ENCODE data around the gene BANP.

Gene BANP

GRCh38 chr16:87917503-87917902 is 33.7 kb upstream of the BANP start:
- no peak overlapping the region for H3K4me3 ChIP-seq (ENCODE audit: low read depth, low read length)
- TF ChIP-seq, protein P1, sequence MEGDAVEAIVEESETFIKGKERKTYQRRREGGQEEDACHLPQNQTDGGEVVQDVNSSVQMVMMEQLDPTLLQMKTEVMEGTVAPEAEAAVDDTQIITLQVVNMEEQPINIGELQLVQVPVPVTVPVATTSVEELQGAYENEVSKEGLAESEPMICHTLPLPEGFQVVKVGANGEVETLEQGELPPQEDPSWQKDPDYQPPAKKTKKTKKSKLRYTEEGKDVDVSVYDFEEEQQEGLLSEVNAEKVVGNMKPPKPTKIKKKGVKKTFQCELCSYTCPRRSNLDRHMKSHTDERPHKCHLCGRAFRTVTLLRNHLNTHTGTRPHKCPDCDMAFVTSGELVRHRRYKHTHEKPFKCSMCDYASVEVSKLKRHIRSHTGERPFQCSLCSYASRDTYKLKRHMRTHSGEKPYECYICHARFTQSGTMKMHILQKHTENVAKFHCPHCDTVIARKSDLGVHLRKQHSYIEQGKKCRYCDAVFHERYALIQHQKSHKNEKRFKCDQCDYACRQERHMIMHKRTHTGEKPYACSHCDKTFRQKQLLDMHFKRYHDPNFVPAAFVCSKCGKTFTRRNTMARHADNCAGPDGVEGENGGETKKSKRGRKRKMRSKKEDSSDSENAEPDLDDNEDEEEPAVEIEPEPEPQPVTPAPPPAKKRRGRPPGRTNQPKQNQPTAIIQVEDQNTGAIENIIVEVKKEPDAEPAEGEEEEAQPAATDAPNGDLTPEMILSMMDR (IDR thresholded peaks at IDR 0.05; ENCODE audit: low read depth, low read length) = no peak
- in situ Hi-C loops (cut with HindIII; ENCODE audit: low sequenced_read_pairs) = no loop called here
- no peak for DNase-seq (ENCODE audit: low read depth, low spot score)

GRCh38 chr16:87918338-87918737 is 32.9 kb upstream of the BANP start:
- in situ Hi-C loops (cut with HindIII; ENCODE audit: low sequenced_read_pairs) = no loop called here
- TF ChIP-seq, protein P1 (IDR thresholded peaks at IDR 0.05; ENCODE audit: low read depth, low read length) = no peak
- H3K4me3 ChIP-seq (ENCODE audit: low read depth, low read length) = no peak overlapping the region
- no peak for DNase-seq (ENCODE audit: low read depth, low spot score)

DNA sequence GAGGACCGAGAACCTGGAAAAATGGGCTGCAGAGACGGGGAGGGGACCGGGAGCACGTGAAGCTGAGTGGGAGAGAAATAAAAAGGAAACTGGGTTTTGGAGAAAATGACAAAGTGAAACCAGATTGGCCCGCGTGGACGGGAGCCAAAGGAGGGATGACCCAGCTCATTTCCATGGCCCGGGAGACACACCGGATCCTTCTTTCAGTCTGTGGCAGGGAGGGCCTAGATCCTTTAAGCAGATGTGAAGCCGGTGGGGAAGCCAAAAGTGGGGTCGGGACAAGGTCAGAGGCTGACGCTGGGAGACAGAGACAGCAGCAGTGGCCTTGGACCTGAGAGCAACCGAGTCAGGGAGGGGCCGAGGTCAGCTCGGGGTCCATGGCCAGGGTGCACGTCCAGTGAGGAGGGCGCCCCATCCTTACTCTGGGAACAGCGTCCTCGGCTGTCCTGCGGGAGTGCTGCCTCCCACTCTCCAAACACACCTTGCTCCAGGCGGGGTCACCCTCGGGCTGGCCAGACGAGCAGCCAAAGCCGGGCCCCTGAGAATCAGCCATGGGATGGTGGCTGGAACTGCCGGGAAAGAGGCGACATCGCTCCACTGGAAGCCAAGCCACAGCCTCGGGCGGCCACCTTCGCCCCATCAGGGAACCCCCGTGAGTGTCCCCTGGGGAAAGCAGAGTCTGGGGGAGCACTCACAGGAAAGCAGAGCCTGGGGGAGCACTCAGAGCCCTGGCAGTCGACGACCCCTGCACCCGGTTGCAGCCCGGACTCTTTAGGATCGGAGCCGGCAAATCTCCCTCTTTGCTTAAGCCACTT is 32.2 kb upstream of the BANP start:
- in situ Hi-C loops (cut with HindIII; ENCODE audit: low sequenced_read_pairs) = no loop called here
- TF ChIP-seq, protein P1 (IDR thresholded peaks at IDR 0.05; ENCODE audit: low read depth, low read length) = no peak
- H3K4me3 ChIP-seq (ENCODE audit: low read depth, low read length) = no peak overlapping the region
- DNase-seq (ENCODE audit: low read depth, low spot score) = no peak

DNA sequence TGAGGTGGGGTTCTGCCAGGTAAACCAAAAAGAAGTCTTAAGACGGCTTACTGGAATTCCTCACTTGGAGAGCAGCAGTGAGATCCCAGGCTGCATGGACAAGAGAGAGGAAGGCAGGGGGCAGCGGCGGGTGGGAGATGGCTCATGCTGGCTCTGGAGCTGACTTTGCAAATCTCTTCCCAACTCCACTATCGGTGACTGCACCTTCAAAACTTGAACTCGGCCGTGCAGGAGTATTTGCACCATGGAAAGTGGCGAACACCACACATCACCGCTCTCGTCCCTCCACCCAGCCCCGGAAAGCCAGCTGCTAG is 31.6 kb upstream of the BANP start:
- in situ Hi-C loops (cut with HindIII; ENCODE audit: low sequenced_read_pairs) = no loop called here
- H3K4me3 ChIP-seq (ENCODE audit: low read depth, low read length) = no peak overlapping the region
- no peak for DNase-seq (ENCODE audit: low read depth, low spot score)
- TF ChIP-seq, protein P1 (IDR thresholded peaks at IDR 0.05; ENCODE audit: low read depth, low read length) = no peak

GRCh38 chr16:87921236-87921773 is 29.9 kb upstream of the BANP start:
- no peak overlapping the region for H3K4me3 ChIP-seq (ENCODE audit: low read depth, low read length)
- DNase-seq (ENCODE audit: low read depth, low spot score) = no peak
- TF ChIP-seq, protein P1 (IDR thresholded peaks at IDR 0.05; ENCODE audit: low read depth, low read length) = no peak
- in situ Hi-C loops (cut with HindIII; ENCODE audit: low sequenced_read_pairs) = no loop called here

DNA sequence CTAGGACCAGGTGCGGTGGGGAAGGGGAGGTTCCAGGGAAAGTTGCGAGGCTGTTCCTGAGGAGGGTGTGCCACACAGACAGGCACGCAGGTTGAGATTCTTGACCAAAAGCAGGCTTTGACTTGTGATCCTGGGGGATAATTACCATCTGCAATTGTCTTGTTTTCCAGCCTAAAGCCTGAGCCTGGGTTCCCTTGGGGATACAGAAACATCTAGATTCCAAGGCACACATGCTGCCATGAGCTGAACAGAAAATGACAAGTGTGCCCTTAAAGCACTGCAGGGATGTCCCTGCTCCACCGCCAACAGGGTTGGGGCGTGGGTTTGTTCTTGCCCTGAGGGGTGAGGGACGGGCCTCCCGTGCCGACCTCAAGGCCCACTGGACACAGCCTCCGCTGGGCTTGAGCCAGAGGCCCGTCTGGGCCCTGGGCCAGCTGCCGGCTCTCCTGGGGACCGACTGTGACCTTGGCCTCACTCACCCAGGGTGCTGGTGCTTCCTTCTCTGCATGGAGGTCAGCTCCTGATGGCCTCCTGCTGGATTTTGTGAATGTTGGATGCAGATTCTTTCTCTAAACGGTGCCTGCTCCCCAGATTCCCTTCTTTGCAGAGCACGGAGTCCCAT is 28.9 kb upstream of the BANP start:
- no peak overlapping the region for H3K4me3 ChIP-seq (ENCODE audit: low read depth, low read length)
- no peak for DNase-seq (ENCODE audit: low read depth, low spot score)
- TF ChIP-seq, protein P1 (IDR thresholded peaks at IDR 0.05; ENCODE audit: low read depth, low read length) = no peak
- in situ Hi-C loops (cut with HindIII; ENCODE audit: low sequenced_read_pairs) = no loop called here
